CD4-positive, alpha-beta T cell treated with Interleukin-15 for 1 hour (primary cell): ENCODE data around the gene RCOR2.

Experiments used
- DNase-seq: peaks from one replicate; pipeline ENCODE4 v3.0.0-alpha.2; 2020

Gene RCOR2

DNA sequence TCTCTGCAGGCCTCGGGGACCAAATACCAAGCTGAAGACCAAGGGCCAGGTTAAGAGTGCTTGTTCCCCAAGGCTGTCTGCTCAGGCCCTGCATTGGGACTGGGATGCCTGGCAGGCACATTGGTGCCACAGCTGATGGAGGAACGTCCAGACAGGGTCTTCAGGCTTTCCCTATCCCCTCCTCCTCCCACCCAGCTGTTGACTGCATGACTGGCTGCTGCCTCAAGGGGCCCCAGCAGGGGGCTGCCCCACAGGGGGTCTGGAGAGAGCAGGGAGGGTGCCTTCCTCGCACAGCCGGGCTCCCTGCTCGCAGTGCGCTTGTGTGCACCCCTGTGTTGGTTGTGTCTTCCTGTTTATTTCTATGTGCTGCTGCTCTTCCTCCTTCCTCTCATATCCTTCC, 9.9 kb downstream of the RCOR2 start:
- DNase-seq = no peak

DNA sequence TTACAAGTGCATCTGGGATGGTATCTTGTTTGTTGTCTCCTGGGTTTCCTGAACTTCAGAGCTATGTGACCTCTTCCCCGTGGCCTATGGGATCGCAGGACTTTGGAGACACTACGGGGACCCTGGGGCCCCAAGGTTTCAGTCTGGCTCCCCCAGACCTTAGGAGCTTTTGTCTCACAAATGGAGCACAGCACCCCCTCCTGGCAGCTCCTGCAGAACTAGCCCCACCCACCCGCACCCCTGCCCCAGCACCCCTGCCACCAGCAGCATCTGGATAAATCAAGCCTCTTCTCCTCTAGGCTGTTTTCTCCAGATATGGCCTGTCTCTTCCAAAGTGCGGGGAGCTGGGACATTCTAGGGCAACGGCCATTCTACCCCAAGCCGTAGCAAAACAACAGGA, 10.4 kb downstream of the RCOR2 start:
- DNase-seq = peak; percentile 49

DNA sequence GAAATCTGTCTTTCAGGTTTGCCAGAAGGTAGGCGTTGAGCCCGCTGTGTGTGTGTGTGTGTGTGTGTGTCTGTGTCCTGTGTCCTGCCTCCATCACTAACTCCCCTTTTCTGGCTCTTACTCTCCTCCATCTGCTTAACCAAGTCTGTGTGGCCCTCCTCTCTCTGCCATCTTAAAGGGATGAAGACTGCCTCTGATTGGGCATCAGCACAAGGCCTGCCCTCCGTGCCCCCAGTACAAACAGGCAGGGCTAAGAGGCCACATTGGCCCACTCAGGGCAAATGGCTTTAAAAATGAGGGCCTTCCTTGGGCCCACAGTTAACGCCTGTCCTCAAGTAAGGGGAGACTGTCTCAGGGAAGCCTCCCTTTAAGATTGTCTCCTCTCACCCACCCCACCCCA, 10.9 kb downstream of the RCOR2 start:
- no peak for DNase-seq

DNA sequence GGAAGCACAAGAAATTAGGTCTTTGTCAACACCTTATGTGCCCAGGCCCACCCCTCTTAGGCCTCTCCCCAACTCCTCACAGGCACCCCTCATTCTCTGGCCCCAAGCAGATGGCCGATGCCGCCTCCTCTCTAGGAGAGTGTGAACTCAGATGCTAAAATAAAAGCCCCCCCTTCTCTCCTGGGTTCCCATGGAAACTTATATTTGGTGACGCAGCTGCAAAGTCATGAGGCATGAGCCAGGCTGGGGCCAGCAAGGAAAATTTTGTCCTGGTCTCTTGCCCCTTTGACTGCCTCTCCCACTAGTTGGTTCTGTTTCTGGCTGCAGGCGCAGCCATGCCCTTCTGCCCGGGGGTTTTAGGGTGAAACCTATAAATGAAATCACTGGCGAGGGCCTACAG, 11.8 kb downstream of the RCOR2 start:
- DNase-seq = no peak

DNA sequence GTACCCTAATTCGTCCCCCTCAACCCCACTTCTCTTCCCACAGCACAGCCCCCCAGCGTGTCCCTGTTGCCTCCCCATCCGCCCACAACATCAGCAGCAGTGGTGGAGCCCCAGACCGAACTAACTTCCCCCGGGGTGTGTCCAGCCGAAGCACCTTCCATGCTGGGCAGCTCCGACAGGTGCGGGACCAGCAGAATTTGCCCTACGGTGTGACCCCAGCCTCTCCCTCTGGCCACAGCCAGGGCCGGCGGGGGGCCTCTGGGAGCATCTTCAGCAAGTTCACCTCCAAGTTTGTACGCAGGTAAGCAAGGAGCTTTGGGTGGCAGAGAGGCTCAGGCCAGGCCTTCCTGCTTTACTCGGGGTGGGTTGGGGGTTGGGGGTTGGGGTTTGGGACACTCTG, 12.2 kb downstream of the RCOR2 start:
- no peak for DNase-seq

DNA sequence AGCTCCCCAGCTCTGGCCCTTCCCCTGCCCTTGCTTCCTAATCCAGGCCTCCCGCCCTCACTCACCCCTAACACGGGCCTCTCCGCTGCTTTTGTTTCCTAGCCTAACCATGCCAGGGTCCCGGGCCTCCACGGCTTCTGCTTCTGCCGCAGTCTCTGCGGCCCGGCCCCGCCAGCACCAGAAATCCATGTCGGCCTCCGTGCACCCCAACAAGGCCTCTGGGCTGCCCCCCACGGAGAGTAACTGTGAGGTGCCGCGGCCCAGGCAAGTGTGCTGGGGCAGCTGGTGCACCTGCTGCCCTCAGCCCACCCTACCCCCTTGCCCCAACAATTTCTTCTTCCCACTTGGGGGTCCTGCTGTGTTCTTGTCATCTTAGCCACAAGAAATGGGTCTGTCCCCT, 13.1 kb downstream of the RCOR2 start:
- DNase-seq = no peak

DNA sequence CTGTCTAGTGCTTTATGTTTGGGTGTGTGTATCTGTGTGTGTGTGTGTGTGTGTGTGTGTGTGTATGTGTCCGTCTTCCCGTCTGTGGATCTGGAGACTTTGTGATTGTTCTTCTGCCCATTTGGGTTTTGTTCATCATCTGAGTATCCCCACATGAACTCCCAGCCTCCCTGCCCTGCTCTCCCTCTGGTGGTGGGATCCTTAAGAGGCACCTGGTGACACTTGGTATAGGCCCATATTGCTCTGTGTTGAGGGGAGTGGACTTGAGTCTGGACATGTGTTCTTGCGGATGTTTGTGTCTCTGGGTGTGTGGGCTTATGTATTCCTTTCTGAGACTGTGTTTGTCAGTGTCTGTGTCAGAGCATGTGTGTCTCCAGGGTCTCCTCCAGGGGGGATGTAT, 15.3 kb downstream of the RCOR2 start:
- no peak for DNase-seq

DNA sequence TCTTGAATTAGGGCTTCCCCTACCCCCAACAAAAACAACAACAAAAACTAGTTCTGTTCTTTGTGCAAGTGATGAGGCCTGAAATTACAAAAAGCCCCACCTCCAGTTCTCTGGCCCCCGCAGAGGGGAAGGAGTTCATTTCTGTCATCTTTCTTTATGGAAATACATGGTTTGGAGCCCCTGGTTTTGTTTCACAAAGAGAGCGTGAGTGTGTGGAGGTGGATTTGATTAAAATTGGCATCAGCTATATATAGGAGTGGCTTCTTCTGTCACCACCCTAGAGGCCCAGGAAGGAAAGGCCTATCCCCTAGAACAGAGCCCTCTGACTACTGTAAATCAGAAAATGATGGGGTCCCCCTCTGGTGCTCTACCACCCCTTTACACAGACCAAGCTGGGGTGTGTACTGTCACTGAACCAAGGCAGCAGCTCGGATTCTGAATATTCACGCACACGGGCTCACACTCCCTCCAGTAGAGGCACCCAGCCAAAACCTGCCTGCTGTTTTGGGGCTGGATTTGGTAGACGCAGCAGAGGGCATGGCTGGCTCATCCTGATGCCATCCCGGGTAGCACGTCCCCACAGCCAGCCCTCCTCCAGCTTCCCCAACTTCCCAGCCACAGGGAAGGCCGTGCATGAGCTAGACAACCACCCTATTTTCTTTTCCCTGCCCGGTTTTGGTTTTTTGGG, 19.4 kb downstream of the RCOR2 start:
- DNase-seq = no peak

DNA sequence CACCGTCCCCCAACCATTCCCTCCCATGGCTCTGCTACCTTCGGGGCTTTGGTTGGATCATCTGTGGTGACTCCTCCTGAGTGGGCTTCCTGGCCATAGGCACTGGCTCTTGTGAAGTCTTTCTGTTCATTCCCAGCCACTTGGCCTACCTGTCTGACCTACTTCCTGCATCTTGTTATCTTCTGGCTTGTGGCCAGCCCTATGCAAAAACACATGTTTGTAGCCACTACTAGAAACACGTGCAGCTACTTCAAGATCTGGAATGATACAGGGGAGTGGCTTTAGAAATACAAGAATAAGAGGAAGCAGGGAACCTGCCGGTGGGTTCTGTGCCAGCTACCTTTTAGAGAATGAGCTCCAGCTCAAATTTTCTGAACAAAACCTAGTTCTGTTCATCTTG, 20.9 kb downstream of the RCOR2 start:
- DNase-seq = no peak

DNA sequence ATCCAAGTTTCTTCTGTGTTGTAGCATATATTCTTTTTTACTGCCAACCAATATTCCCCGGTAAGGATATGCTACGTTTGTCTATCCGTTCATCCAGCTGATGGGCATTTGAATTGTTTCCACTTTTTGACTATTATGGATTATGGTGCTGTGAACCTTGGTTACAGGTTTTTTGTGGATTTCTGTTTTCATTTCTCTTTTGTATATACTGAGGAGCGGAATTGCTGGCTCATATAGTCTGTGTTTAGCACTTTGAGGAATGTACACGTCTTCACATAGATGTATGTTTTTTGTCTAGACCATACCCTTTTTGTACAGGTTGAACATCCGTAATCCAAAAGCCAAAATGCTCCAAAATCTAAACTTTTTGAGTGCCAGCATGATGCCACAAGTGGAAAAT, 23.6 kb downstream of the RCOR2 start:
- no peak for DNase-seq

DNA sequence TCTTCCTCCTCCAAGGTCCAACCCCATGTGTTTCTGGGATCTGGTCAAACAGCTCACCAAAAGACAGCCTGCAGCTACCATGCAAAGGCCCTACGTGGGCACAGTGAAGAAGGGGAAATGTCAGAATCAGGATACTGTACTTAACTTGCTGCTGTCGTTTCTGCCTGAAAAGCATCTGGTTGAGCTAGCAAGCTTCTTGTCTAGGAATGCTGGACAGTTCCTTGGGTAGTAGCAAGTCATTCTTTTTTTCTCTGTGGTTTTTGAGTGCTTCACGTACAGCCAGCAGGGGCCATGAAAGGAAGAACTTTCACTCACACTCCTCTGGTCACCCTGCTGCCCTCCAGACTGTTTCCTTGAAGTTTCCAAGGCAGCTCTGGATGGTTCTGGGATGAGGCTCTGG, 24.7 kb downstream of the RCOR2 start:
- DNase-seq = no peak

DNA sequence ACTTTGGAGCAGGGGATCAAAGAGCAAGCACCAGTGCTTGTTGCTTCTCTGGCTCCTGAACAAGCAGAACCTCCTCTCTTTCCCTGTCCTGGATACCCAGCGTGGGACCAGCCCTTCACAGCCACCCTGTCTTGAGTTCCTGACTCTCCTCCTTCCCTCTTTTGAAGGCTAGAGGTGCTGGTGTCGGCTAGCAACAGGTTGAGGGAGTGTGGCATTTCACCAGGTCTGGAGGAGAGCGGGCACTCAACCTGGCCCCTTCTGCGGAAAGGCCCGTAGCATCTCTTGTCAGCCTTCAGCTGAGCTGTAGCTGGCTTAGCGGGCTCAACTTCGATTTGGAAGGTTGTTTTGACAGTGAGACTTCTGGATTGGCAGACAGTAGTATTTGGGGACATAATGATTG, 26.6 kb downstream of the RCOR2 start:
- no peak for DNase-seq

DNA sequence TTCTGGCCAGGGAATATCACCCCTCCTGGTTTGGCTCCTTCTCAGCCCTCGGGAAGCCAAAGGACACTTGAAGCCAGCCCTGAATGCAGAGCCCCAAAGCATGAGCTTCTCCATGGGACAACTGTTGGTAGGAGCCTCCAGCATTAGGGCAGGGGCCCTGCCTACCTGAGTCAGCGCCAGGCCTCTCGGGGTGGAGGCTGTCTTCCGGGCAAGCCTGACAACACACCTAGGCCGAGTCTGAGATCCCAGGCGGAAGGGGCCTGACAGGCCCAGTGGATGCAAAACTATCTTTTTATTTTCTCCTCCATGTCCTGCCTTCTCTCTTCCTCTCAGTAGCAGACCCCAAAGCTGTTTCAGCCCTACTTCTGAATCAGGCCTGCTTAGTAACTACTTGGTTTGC, 27.6 kb downstream of the RCOR2 start:
- DNase-seq = no peak

DNA sequence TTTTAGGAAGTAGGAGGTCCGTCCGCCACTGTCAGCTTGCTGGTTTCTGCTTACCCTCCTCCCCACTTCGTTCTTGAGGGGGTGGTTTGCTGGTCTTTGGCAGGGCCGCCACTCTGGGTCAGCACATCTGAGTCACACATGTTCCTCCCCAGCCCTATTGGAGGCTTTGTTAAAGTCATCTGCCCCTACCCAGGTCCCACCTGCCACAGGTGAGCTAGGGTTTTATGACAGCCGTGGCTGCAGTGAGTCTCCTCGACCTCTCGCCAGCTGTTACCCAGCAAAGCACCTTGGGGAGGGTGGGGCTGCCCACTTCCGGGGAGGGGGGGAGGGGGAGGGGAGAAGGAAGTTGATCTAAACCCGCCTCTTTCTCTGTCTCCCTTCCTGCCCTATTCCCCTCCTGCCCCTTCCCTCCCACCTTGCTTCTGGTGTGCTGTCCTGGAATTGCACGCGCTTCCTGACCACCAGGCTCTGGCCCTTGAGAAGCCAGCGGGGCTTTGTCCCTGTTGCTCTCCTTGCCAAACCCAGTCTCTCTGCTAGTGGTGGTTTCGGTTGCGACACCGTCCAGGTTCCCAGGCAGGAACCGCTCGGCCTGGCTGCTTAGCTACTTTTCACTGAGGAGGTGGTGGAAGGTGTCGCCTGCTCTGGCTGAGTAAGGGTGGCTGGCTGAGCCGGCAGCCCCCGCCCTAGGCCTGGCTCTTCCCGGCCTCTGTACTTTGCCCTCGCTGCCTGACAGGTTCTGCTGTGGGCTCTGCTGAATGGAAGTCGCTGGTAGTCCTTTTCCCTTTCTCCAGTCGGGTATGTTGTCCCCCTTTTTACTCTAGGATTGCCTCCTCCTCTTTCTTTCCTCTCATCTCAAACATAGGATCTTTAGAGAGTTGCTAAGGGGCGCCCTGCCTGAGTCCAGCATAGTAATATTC, 28.5 kb downstream of the RCOR2 start:
- DNase-seq = peak; percentile 63

DNA sequence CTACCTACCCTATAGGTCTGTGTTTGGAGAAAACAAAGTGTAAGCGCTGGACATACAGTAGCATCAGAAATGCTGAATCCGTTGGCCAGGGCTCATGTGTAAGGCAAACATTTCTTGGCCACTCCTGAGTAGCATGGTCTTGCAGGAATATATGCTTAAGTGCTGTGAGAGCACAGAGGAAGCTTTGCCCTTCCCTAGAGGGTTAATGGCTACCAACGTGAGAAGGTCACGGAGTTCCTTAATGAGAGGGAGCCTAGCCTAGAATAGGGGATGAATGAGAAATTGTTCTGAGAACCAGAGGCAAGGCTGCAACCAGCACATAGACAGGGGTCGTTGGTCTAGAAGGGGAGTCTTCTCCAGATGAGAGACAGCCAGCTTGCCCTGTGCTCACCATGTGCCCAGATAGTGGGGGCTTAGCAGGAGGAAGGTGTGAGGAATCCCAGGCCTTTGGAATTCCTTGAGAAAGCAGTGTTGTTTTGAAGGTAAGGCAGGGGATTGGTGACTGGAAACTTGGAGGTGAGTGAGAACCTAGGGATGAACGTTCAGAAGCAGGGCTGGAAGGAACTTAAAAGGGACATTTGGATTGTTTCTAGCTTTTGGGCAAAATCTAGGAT, 29.5 kb downstream of the RCOR2 start:
- no peak for DNase-seq

DNA sequence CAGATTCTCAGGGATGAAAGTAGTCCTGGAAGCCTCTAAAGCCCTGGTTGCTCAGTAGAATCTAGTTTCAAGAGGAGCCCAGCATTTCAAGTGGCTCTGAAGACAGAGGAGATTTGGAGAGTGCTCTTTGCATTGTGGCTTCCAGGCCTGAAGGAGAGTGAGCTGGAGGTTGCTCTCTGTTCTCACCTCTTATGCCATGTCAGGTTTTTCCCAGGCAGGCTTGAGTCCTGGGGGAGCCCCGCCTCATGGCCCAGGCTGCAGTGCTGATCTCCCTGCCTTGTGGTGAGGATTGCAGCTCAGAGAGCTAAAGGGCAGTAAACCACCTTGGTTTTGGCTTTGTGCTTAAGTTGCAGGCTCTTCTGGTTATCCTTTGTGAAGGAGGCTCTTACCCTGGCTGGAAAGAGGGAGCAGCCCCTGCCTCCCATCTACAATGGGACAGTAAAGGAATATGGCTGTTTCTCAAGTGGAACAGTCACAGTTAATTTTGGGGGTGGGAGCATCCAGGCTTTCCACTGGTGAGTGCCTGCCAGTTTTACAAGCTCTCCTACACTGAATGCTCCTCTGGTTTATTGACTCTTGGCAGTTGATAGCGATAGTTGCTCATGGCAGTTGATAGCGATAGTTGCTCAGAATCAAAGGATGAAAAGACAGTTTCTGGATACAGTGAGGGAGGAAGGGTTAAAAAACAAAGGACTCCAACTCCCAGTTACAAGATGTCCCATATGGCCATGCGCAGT, 32.6 kb downstream of the RCOR2 start:
- DNase-seq = no peak

DNA sequence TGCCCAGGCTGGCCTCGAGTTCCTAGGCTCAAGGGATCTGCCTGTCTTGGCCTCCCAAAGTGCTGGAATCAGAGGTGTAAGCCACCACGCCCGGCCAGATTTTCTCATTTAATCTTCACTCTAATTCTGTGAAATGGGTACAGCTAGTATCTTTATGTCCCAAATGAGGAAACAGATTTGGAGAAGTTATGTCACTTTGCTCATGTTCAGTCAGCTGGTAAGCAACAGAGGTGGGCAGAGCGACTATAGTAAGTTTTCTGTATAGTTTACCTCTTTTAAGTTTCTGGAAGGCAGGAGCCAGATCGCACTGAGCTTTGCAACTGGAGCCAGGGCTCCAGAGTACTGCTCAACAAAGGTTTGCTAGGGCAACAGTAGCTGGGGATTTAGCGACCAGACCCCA, 33.2 kb downstream of the RCOR2 start:
- no peak for DNase-seq

DNA sequence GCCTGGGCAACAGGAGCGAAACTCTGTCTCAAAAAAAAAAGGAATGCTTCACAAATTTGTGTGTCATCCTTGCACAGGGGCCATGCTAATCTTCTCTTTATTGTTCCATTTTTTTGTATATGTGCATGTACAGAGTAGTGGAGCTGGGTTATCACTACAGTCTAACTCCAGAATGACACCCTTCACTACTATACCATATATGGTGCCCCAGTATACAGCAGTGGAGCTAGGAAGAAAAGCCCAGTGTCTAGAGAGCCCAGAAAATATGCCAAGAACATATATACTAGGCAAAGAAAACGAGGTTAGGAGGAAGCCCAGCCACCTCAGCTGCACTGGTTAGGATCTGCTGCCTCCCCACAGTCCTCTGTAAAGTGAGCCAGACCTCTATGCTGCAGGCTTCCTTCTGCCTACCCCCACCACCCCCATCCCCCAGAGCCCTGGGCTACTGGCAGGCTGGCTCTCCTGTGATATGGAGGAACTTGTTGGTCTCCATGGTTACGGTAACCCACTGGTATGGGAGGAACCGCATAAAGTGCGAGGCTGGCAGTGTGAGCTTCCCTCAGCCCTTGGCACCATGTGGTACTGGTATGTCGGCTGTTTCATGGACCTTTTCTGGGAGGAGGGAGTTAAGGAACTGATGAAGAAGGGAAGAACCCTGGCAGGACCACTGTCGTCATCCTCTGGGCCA, 34.3 kb downstream of the RCOR2 start:
- peak; percentile 69 for DNase-seq

DNA sequence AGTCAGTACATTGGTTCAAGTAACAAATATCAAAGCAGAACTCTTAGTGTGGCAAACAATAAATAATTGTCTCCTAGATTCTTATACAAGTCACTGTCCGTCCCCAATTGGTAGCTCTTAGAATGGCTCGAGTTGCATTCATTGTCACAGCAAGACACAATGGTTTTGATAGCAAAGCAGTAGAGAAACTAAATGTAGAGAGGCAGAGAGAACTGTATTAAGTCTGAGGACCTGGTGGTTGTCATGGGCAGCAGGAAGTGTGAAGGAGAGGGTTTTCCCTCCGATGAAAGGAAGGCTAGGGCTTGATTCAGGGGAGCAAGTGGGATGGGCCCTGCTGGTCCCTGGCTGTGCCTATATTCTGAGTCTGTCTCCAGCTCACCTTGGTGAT, 36.6 kb downstream of the RCOR2 start:
- no peak for DNase-seq

DNA sequence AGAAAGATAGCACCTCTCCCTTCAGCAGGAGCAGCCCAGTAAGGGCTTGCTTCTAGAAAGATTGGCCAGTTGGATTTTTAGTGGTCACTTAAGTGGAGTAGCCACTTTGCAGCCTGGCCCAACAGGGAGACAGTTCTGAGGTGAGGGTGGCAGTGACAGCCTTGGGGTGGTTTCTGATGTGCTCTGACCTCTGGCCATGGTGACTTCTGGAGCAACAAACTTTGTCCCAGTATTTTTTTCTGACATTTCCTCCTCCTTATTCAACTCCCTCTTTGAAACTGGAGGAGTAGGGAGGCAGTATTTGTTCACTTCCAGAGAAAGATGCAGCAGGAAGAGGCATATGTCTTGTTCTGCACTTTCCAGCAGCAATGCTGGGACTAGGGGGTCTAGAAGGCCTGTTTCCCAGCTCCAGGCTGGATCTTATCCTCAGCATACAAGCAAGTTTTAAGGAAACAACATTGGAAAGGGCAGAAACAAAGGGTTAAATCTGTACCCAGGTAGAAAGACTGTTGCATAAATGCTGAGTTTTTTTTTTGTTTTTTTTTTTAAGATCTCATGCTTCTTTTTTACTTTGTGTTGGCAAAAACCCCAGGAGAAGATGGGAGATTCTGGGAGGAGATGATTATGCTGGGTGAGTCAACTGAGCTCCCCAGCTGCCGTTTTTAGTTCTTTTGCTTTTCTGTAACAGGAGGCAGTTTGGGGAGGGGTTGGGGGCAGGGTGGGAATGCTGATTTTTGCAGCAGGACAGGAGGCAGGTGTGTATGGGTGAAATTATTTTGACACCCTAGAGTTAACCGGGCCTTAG, 37.2 kb downstream of the RCOR2 start:
- no peak for DNase-seq

DNA sequence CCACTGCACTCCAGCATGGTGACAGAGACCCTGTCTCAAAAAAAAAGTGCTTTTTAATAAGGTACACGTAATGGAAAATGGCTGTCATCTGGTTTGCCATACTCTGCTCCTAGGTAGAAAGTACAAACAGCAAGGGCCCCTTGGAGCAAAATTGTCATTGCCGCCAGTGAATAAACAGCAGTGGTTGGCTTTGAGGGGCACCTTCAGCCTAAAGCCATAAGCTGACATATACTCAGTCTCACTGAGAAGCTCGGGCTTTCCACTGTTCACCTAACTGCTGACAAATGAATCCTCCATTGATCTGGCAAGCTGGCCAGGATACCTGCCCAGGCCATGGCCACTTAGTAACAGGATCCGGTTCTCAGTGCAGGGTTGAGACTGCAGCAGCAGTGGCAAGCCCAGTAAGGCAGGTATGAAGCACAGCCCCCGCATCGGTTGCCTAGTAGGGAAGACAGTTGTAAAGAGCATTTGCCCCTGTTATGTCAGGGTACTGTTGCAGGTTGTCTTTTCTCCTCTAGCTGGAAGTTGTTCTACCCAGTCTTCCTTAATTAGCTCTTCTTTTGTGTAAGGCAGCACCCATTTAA, 39.2 kb downstream of the RCOR2 start:
- no peak for DNase-seq

DNA sequence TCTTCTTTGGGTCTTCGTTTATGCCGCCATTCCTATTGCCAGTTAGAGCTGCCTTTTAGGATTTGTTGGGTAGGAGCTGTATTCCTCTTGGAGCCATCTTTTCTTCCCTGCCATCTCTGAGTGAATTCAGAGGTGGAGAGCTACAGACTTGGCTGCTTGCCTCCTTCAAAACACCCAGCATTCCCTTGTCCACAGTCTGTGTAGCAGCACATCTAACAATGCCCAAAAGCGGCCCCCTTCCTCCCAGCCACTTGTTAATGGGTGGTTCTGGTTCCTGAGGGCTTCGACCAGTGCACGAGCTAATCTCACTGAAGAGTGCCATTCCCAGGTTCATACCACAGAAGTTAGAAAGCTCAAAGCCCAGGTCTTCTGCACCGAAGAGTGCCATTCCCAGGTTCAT, 40.3 kb downstream of the RCOR2 start:
- DNase-seq = no peak
